ENCODE data around the gene TP53RK.
A peak's percentile ranks its signal among the peaks of the same experiment; 100 is the strongest.

TP53RK gene

DNA sequence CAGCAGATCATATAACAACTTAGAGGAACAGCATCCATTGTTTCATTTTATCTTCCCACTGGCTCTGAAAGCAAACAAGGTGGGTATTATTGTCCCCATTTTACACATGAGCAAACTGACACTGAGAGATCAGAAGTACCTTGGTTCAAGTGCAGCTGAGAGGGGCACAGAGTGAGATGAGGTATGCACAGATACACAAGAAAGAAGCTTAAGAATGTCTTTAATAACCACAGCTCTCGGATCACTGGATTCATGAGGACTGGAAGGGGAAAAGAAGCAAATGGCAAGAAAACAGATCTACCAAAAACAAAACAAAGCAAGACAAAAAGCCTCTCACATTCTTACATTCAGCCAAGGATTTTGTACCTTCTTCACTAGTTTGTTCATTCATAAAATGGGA, 30.8 kb upstream of the TP53RK start:
- H3K27ac ChIP-seq (ENCODE audit: low read depth, low read length), result no peak overlapping the region
- H3K4me3 ChIP-seq (ENCODE audit: low read depth in 1 of 5, low read length in 5 of 5), result no peak overlapping the region
- H3K36me3 ChIP-seq (ENCODE audit: control insufficient read depth in 5 of 5, insufficient read depth in 5 of 5, low read length in 5 of 5), result no peaks in the 10 kb centered on the region
- H3K9ac ChIP-seq (ENCODE audit: low read length in 5 of 5), result no peak overlapping the region
- H3K4me1 ChIP-seq (ENCODE audit: control insufficient read depth in 5 of 5, insufficient read depth in 5 of 5, low read length in 5 of 5), result peaks cover 5 to 9% (median 8%) of the 10 kb centered on the region in 5 donors
- peaks cover 0 to 12% (median 9%) of the 10 kb centered on the region in 5 donors for H3K9me3 ChIP-seq (ENCODE audit: control insufficient read depth in 5 of 5, low read length in 5 of 5)
- H3K27me3 ChIP-seq (ENCODE audit: control insufficient read depth in 5 of 5, insufficient read depth in 4 of 5, low read length in 5 of 5), result no peaks in the 10 kb centered on the region

DNA sequence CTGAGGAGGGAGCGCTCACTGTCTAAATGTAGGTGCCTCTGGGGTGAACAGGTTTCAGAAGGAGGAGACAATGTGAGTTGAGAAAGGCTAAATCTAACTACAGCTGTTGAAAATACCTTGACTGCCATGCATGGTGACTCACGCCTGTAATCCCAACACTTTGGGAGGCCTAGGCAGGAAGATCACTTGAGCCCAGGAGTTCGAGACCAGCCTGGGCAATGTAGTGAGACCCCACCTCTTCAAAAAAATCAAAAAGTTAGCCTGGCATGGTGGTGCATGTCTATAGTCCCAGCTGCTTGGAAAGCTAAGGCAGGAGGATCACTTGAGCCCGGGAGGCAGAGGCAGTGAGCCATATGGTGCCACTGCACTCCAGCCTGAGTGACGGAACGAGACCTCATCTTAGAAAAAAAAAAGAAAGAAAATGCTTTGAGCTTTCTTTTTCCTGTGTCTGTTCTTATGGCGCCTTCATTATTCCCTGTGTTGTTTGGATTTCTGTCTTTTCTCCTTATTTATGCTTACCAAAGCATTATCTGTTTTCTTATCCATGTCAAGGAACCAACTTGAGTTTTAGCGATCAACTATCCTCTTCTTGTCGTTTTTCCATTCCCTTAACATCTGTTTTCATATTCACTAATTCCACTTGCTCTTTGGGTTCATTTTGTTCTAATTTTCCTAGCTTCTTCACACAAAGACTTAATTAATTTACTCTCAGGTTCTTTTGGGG, 28.7 kb upstream of the TP53RK start:
- Histone ChIP-seq H3K9ac (ENCODE audit: low read length in 5 of 5) (no peak overlapping the region), H3K4me1 (ENCODE audit: control insufficient read depth in 5 of 5, insufficient read depth in 5 of 5, low read length in 5 of 5) (peaks cover 5 to 17% (median 10%) of the 10 kb centered on the region in 5 donors), H3K27ac (ENCODE audit: low read depth, low read length) (no peak overlapping the region), H3K27me3 (ENCODE audit: control insufficient read depth in 5 of 5, insufficient read depth in 4 of 5, low read length in 5 of 5) (no peaks in the 10 kb centered on the region), H3K36me3 (ENCODE audit: control insufficient read depth in 5 of 5, insufficient read depth in 5 of 5, low read length in 5 of 5) (no peaks in the 10 kb centered on the region), H3K9me3 (ENCODE audit: control insufficient read depth in 5 of 5, low read length in 5 of 5) (peaks cover 0 to 9% (median 7%) of the 10 kb centered on the region in 5 donors), H3K4me3 (ENCODE audit: low read depth in 1 of 5, low read length in 5 of 5) (no peak overlapping the region)

DNA sequence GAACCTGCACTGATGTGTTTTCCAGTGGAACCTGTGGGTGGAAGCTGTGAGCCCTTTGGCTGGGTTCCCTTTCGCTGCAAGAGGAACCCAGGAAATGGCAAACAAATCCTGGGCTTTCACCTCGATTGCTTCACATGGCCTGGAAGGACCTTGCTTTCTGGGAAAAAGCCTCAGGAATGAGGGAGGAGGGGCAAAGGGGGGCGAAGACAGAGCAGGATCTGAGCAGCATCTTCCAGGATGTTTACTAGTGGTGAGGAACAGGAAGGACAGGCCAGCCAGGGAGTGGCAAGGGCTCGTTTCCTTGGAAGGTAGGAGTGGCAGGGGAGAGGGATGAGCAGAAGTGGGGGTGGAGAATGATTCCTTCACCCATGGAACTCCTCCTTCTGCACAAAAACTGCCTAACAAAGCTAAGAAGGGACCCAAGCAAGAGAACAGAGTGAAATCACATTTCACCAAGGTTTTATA, 26.1 kb upstream of the TP53RK start:
- H3K4me1 ChIP-seq (ENCODE audit: control insufficient read depth in 5 of 5, insufficient read depth in 5 of 5, low read length in 5 of 5), result peaks cover 5 to 21% (median 16%) of the 10 kb centered on the region in 5 donors
- no peaks in the 10 kb centered on the region for H3K9me3 ChIP-seq (ENCODE audit: control insufficient read depth in 5 of 5, low read length in 5 of 5)
- no peak overlapping the region for H3K27ac ChIP-seq (ENCODE audit: low read depth, low read length)
- peak overlapping the region in 1 of 5 donors; percentile 43 for H3K9ac ChIP-seq (ENCODE audit: low read length in 5 of 5)
- H3K4me3 ChIP-seq (ENCODE audit: low read depth in 1 of 5, low read length in 5 of 5), result no peak overlapping the region
- H3K27me3 ChIP-seq (ENCODE audit: control insufficient read depth in 5 of 5, insufficient read depth in 4 of 5, low read length in 5 of 5), result peaks cover 0 to 7% (median 0%) of the 10 kb centered on the region in 5 donors
- no peaks in the 10 kb centered on the region for H3K36me3 ChIP-seq (ENCODE audit: control insufficient read depth in 5 of 5, insufficient read depth in 5 of 5, low read length in 5 of 5)

DNA sequence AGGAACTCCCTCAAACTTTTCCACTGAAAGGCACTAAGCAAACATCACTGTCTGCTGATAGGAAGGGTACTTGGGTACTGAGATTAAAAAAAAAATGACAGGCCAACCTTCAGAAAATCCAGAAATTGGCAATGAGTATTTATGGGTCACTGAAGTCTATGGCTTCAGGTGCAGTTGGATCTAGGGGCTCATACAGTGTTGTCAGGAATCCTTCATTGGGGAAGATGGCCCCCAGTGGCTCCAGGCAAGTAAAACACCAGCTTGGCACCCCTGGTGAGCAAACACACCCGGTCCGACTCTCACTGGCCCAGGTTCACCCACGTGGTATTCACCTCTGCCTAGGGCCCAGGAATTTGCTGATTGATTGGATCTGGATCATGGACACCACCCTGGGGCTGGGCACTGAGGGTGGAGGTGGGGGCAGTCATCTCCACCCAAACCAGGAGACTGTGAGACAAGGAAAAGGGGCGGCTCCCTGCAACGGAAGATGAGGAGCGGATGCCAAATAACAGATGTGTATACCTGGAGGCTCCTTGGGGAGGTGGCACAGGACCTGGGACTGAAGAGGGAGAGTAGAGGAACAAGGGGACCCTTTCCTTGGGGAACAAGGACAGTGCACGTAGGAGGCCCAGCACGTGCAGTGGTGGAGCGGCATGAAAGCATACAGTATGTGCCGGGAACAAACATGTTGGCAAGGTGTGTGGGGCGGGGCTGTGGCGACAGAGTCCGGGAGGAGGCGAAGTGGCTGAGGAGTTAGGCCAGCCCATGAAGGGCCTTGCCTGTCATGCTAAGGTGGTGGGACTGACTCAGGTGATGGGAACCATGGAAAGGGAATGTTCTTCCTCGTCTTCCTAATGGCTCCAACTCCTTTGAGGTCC, 25.0 kb upstream of the TP53RK start:
- Histone ChIP-seq H3K9ac (ENCODE audit: low read length in 5 of 5) (no peak overlapping the region), H3K4me3 (ENCODE audit: low read depth in 1 of 5, low read length in 5 of 5) (no peak overlapping the region), H3K27me3 (ENCODE audit: control insufficient read depth in 5 of 5, insufficient read depth in 4 of 5, low read length in 5 of 5) (peaks cover 0 to 7% (median 0%) of the 10 kb centered on the region in 5 donors), H3K36me3 (ENCODE audit: control insufficient read depth in 5 of 5, insufficient read depth in 5 of 5, low read length in 5 of 5) (no peaks in the 10 kb centered on the region), H3K27ac (ENCODE audit: low read depth, low read length) (no peak overlapping the region), H3K4me1 (ENCODE audit: control insufficient read depth in 5 of 5, insufficient read depth in 5 of 5, low read length in 5 of 5) (peaks cover 5 to 31% (median 21%) of the 10 kb centered on the region in 5 donors), H3K9me3 (ENCODE audit: control insufficient read depth in 5 of 5, low read length in 5 of 5) (no peaks in the 10 kb centered on the region)

DNA sequence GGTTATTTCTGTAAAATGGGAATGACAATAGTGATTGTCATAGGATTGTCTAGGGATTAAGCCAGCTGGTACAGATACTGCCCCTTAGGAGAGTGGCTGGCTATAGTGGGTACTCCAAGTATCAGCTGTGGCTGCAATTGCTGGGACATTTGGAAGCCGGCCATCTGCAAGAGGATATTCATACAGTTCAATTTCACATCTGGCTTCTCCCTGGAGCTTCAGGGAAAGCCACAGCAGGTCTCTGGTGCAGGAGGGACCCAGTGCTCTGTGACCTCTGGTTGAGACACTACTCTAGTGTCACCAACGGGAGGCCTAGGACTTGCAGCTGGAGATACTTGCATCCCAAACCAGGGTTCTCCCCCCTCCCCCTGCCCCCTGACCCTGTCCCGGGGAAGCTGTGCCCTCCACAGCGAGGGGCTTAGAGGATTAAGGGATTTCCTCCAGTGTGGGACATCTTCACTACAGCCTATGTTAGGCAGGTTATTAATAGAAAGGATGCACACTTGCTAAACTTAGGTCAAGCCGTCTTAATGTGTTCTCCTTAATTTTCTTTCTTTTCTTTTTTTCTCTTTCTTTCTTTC, 22.9 kb upstream of the TP53RK start:
- peaks cover 5 to 34% (median 24%) of the 10 kb centered on the region in 5 donors for H3K4me1 ChIP-seq (ENCODE audit: control insufficient read depth in 5 of 5, insufficient read depth in 5 of 5, low read length in 5 of 5)
- H3K9ac ChIP-seq (ENCODE audit: low read length in 5 of 5), result no peak overlapping the region
- no peaks in the 10 kb centered on the region for H3K36me3 ChIP-seq (ENCODE audit: control insufficient read depth in 5 of 5, insufficient read depth in 5 of 5, low read length in 5 of 5)
- no peak overlapping the region for H3K27ac ChIP-seq (ENCODE audit: low read depth, low read length)
- peaks cover 0 to 7% (median 0%) of the 10 kb centered on the region in 5 donors for H3K27me3 ChIP-seq (ENCODE audit: control insufficient read depth in 5 of 5, insufficient read depth in 4 of 5, low read length in 5 of 5)
- no peak overlapping the region for H3K4me3 ChIP-seq (ENCODE audit: low read depth in 1 of 5, low read length in 5 of 5)
- no peaks in the 10 kb centered on the region for H3K9me3 ChIP-seq (ENCODE audit: control insufficient read depth in 5 of 5, low read length in 5 of 5)

DNA sequence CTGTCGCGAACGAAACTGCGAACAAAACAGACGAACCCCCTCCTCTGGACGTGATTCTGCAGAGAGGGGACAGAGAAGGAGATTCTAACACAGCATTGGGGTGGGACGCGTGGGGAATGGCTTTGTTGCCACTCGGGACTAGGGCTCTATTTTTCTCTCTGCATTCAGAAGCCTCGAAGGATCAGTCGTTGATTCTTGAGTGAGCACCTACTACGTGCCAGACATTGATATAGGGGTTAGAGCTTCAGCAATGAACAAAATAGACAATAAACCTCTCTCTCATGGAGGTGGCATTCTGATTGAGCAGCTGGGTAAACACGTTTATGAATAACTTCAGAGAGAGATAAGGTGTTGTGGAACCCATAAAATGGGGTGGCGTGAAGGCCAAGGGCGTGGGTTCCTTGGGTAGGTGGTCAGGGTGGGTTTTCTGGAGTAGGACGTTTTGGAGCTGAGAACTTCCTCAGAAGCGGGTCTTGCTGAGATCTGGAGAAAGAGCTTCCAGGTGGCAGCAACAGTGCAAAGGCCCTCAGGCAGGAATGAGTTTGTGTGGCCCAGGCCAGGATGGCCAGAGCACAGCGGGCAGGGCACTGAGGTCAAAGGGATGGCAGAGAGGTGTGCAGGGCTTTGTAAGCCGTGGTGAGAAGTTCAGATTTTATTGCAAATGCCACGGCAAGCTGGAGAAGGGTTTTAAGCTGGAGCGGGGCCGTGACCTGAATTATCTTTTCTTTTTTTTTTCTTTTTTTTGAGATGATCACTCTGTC, 21.1 kb upstream of the TP53RK start:
- peak overlapping the region; percentile 32 to 90 (median 69) for H3K9ac ChIP-seq (ENCODE audit: low read length in 5 of 5)
- H3K36me3 ChIP-seq (ENCODE audit: control insufficient read depth in 5 of 5, insufficient read depth in 5 of 5, low read length in 5 of 5), result no peaks in the 10 kb centered on the region
- H3K9me3 ChIP-seq (ENCODE audit: control insufficient read depth in 5 of 5, low read length in 5 of 5), result no peaks in the 10 kb centered on the region
- H3K27ac ChIP-seq (ENCODE audit: low read depth, low read length), result peak overlapping the region; percentile 50
- peaks cover under 1 to 28% (median 21%) of the 10 kb centered on the region in 5 donors for H3K4me1 ChIP-seq (ENCODE audit: control insufficient read depth in 5 of 5, insufficient read depth in 5 of 5, low read length in 5 of 5)
- H3K4me3 ChIP-seq (ENCODE audit: low read depth in 1 of 5, low read length in 5 of 5), result peak overlapping the region; percentile 58 to 84 (median 72)
- H3K27me3 ChIP-seq (ENCODE audit: control insufficient read depth in 5 of 5, insufficient read depth in 4 of 5, low read length in 5 of 5), result peaks cover 0 to 7% (median 0%) of the 10 kb centered on the region in 5 donors

DNA sequence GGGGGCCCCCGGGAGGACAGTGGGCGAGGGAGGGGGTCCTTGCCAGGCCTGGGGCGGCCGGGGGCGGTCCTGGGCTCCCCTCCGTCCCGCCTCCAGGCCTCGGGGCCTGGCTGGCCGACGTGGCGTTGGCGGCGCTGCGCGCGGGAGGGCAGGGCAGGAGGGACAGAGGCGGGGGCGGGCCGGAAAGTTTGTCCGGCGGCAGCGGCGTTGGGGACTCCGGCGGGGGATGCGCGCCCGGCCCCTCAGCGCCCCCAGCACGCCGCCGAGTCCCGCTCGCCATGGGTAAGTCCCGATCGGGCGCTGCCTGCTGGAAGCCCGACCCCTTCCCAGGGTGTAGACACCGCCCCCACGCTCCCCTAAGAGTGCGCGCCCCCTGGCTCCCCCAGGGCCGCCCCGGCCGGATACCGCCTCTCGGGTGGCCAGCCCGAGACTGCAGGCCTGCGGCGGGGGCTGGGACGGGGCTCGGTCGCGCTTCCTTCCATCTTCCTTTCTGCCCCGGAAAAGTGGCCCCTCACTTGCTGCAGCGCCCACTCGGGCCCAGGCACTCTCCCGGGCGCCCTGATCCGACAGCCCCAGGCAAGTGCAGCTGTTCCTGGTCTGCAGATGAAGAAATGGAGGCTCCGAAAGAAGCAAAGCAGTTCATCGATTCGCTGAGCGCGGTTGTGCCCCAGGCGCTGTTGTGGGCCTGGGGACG, 20.4 kb upstream of the TP53RK start, which contains the start of gene SLC2A10:
TSS of gene SLC2A10 (plus strand) at position 191 of the 694 bp plus-strand sequence. CDS start at position 279, 88 bp downstream.
- Histone ChIP-seq H3K4me3 (ENCODE audit: low read depth in 1 of 5, low read length in 5 of 5) (peak within 1 kb of the TSS; percentile 58 to 84 (median 72)), H3K36me3 (ENCODE audit: control insufficient read depth in 5 of 5, insufficient read depth in 5 of 5, low read length in 5 of 5) (no peaks in the 10 kb centered on the region), H3K27ac (ENCODE audit: low read depth, low read length) (peak within 1 kb of the TSS; percentile 50), H3K9me3 (ENCODE audit: control insufficient read depth in 5 of 5, low read length in 5 of 5) (no peaks in the 10 kb centered on the region), H3K4me1 (ENCODE audit: control insufficient read depth in 5 of 5, insufficient read depth in 5 of 5, low read length in 5 of 5) (peaks cover 0 to 21% (median 18%) of the 10 kb centered on the region in 5 donors), H3K9ac (ENCODE audit: low read length in 5 of 5) (peak within 1 kb of the TSS; percentile 32 to 90 (median 69)), H3K27me3 (ENCODE audit: control insufficient read depth in 5 of 5, insufficient read depth in 4 of 5, low read length in 5 of 5) (peaks cover 0 to 7% (median 0%) of the 10 kb centered on the region in 5 donors)

DNA sequence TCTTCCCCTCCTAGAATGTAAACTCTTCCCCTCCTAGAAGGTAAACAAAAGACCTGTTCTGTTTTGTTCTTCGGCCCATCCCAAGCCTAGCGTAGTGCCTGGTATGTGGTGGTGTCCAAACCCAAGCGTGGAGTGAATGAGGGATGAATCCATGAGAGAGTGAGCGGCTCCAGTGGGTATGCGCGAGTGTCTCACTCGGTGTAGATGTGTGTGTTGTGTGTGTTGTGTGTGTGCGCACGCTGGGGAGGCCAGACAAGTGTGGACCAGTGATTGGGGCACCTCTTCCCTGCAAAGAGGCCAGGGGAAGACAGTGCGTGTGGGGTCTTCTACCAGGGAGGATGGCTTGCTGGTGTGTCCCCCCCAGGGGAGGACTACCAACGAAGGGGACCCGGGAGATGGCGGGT, 19.8 kb upstream of the TP53RK start:
- H3K4me3 ChIP-seq (ENCODE audit: low read depth in 1 of 5, low read length in 5 of 5), result peak overlapping the region; percentile 44 to 84 (median 72)
- H3K9ac ChIP-seq (ENCODE audit: low read length in 5 of 5), result peak overlapping the region in 2 of 5 donors; percentile 49 to 66
- no peaks in the 10 kb centered on the region for H3K36me3 ChIP-seq (ENCODE audit: control insufficient read depth in 5 of 5, insufficient read depth in 5 of 5, low read length in 5 of 5)
- no peaks in the 10 kb centered on the region for H3K9me3 ChIP-seq (ENCODE audit: control insufficient read depth in 5 of 5, low read length in 5 of 5)
- peaks cover 0 to 7% (median 0%) of the 10 kb centered on the region in 5 donors for H3K27me3 ChIP-seq (ENCODE audit: control insufficient read depth in 5 of 5, insufficient read depth in 4 of 5, low read length in 5 of 5)
- H3K4me1 ChIP-seq (ENCODE audit: control insufficient read depth in 5 of 5, insufficient read depth in 5 of 5, low read length in 5 of 5), result peaks cover 0 to 21% (median 18%) of the 10 kb centered on the region in 5 donors
- H3K27ac ChIP-seq (ENCODE audit: low read depth, low read length), result peak overlapping the region; percentile 50
